ENCODE measurements around the gene ACTG1. TPM values are rescaled to one million over a fixed set of nuclear protein-coding genes. Genes with fewer than 3 reads are reported as not detected.

The ACTG1 gene
- total RNA-seq, 1 donor from 2014 or later = 4,987 TPM

- intact Hi-C loops (cut with micrococcal nuclease) = no loop called here
Observed at GRCh38 chr17:81546906-81547613, 34.5 kb upstream of the ACTG1 start.

GRCh38 chr17:81545160-81545949 lies 32.8 kb upstream of the ACTG1 start:
- intact Hi-C loops (cut with micrococcal nuclease) = no loop called here

- intact Hi-C loops (cut with micrococcal nuclease) = no loop called here
Observed at GRCh38 chr17:81544281-81544974, 31.8 kb upstream of the ACTG1 start.

- intact Hi-C loops (cut with micrococcal nuclease) = no loop called here
Observed at GRCh38 chr17:81543756-81544155, 31.2 kb upstream of the ACTG1 start.

DNA sequence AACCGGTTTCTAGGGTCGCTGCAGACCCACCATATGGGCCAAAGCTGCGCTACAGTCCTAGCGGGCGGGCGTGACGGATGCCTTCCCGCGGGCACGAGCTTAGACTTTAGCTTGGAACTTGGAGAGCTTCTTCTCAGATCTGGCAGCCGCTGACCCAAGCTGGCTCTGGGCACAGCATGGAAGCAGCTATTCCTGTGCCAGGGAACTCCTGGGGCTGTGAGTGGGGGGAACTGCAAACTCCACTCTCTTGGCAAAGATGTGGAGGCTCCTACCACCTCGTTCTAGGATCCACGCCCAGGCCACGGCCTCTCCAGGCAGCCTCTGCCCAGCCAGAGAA lies 30.7 kb upstream of the ACTG1 start:
- intact Hi-C loops (cut with micrococcal nuclease) = no loop called here

DNA sequence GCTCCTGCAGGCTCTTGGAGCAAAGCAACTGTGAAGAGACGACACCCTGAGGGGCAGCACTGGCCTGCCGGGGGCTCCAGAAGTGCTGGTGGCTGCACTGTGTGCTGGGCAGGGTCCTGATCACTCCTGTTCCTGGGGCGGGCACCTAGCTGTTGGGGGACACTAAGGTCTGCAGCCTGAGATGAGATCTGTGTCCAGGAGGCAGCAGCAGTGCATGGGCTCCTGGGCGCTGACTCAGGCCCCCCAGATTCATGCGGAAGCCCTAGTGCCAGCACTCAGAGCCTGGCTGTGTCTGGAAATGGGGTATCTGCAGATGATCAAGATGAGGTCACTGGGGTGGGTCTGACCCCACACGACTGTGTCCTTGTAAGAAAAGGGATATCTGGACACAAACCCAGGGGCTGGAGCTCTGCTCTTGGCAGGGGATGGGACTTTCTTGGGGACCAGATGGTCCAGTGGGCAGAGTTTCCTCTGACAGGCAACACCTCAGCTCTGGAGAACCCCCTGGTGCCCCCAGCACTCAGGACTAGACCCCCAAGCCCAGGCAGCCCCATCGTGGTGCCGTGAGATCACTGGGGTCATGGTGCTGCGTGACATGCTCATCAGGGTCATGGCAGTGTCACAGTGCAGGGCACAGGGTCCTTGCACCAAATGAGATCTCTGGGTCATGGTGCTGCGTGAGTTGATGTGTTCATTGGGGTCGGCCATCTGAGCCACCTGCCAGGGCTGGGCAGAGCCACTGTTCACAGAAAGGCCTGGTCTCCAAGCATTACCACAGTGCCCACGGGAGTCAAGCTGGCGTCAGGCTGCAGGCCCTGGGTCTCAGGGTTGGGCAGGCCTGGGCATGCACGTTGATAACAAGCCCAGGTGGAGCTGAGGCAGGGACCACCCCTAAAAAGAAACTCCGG lies 30.1 kb upstream of the ACTG1 start:
- intact Hi-C loops (cut with micrococcal nuclease) = no loop called here

- intact Hi-C loops (cut with micrococcal nuclease) = no loop called here
Observed at GRCh38 chr17:81541123-81541522, 28.5 kb upstream of the ACTG1 start.

DNA sequence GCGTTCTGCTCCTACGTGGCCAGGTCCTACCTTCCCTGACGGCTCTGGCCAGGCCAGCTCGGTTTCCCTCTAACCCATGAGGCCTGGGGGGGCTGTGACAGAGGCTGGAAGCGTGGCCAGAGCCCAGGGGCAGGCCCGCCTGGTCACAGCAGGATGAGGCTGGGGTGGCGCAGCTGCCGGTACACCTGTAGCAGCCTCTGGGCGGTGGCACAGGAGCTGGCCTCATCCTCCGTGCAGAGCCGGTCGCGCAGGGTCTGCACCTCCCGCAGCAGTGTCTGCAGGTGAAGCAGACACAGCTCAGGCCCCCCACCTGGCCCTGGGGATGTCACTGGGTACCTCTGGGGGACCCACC lies 28.1 kb upstream of the ACTG1 start:
- intact Hi-C loops (cut with micrococcal nuclease) = no loop called here

DNA sequence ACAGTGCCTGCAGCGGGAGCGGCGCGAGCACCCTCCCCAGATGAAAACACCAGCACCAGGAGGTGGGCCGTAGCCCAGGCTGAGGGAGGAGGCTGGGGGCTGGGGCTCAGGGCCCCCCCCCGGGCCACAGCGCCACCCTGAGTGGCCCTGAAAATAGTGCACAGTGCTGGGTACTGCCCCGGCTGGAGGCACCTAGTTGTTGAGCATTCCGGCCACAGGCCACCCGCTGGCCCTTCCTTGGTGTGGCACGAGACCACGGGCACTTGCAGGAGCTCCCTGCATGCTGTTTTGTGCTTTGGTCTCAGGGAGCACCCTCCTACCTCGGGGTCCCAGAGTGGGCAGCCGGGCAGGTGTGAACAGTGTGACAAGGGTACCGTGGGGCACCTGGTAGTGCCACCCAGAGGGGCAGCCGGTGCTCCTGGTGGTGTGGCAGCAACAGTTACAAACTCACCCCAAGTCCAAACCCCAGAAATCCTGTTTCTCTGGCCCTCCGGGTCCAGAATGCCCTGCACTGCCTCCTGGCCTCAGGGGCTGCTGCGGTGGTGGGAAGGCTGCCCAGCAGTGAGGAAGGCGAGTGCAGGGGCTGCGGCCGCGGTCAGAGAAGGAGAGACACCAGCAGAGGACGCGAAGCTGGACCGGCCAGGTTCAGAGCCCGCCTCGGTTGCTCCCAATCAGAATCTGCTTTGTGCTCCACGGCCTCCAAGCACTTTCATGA lies 27.5 kb upstream of the ACTG1 start:
- intact Hi-C loops (cut with micrococcal nuclease) = no loop called here

DNA sequence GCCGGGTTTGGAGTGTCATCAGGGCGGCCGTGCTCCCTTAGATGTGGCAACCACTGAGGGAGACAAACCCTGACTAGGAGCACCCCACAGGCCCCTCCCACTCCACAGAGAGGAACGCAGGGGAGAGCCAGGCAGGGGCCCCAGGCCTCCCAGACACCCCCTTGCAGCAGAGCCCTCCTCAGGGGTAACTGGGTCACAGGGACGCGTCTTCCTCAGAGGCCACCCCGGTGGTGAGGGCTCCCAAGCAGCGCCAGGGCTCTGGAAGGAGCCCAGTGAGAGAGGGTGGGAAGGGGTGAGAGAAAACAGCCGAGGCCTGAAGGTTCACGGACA lies 26.9 kb upstream of the ACTG1 start:
- intact Hi-C loops (cut with micrococcal nuclease) = no loop called here

GRCh38 chr17:81538651-81539570 lies 26.3 kb upstream of the ACTG1 start:
- intact Hi-C loops (cut with micrococcal nuclease) = no loop called here

DNA sequence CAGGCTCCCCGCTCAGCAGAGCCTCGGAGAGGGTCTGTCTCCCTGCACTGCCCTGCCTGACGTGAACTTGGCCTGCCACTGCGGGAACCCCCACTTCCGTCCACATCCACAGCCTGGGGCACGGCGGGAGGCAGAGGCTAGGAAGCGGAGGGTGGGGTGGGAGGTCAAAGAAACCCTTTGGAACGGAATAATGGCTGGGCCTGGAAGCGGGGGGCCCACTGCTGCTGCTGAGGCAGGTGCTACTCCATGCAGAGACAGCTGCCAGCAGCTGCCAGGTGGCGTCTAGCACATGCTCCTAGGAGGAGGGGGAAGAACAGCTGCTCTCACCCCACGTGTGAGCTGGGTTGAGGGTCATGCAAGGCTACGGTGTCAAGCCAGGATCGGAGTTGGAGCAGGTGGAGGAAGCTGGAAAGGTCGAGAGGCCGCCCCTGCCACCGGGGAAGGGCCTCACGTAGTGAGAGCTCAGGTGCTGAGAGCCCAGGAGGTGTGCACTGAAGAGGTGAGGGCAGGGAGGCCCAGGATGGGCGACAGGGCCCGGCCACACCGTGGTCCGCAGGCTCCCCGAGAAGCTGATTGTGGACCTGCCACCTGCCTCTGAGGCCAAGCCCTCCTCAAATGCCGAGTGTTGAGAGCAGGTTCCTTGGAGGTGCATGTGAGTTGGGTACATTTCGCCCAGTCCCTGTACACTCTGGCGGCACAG lies 25.4 kb upstream of the ACTG1 start:
- intact Hi-C loops (cut with micrococcal nuclease) = no loop called here

- intact Hi-C loops (cut with micrococcal nuclease) = no loop called here
Observed at GRCh38 chr17:81537343-81537855, 24.8 kb upstream of the ACTG1 start.

GRCh38 chr17:81536299-81537290 lies 24.0 kb upstream of the ACTG1 start:
- intact Hi-C loops (cut with micrococcal nuclease) = no loop called here

GRCh38 chr17:81535480-81536298 lies 23.1 kb upstream of the ACTG1 start:
- intact Hi-C loops (cut with micrococcal nuclease) = no loop called here

- intact Hi-C loops (cut with micrococcal nuclease) = no loop called here
Observed at GRCh38 chr17:81535007-81535328, 22.4 kb upstream of the ACTG1 start.
